ENCODE results near the gene OR1L1. TPM values are rescaled to one million over a fixed set of nuclear protein-coding genes. Genes with fewer than 3 reads are reported as not detected.

Gene OR1L1
- total RNA-seq, result not detected
- long read RNA-seq, donor 1, result 0 reads
- long read RNA-seq, donor 2, result 0 reads

DNA sequence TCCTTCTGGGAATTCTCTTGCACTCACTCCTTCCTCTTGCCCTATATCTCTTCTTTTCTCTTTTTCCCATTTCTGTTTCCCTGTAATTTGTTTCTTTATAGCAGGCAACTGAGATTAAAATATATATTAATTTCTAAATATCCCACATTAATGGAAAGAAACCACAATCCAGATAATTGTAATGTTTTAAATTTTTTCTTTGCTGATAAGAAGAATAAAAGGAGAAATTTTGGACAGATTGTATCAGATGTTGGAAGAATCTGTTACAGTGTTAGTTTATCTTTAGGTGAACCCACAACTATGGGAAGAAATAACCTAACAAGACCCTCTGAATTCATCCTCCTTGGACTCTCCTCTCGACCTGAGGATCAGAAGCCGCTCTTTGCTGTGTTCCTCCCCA is at the start of gene OR1L1:
OR1L1 (plus strand) TSS at position 301 of the 400 bp plus-strand sequence; CDS start at position 301, 0 bp downstream.
- Histone ChIP-seq H3K36me3 (ENCODE audit: low read depth) (no peaks in the 10 kb centered on the region), H3K9me3 (no peaks in the 10 kb centered on the region), H3K4me3 (no peak within 1 kb of the TSS), H3K4me1 (ENCODE audit: low read depth) (no peaks in the 10 kb centered on the region)
- intact Hi-C loops (cut with DNase I, micrococcal nuclease), result no loop called here
- no peak for ATAC-seq
- TF ChIP-seq, protein P1, sequence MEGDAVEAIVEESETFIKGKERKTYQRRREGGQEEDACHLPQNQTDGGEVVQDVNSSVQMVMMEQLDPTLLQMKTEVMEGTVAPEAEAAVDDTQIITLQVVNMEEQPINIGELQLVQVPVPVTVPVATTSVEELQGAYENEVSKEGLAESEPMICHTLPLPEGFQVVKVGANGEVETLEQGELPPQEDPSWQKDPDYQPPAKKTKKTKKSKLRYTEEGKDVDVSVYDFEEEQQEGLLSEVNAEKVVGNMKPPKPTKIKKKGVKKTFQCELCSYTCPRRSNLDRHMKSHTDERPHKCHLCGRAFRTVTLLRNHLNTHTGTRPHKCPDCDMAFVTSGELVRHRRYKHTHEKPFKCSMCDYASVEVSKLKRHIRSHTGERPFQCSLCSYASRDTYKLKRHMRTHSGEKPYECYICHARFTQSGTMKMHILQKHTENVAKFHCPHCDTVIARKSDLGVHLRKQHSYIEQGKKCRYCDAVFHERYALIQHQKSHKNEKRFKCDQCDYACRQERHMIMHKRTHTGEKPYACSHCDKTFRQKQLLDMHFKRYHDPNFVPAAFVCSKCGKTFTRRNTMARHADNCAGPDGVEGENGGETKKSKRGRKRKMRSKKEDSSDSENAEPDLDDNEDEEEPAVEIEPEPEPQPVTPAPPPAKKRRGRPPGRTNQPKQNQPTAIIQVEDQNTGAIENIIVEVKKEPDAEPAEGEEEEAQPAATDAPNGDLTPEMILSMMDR (IDR thresholded peaks at IDR 0.05), result no peak
- DNase-seq, result no peak

- ATAC-seq (no peak), DNase-seq (no peak)
- intact Hi-C loops (cut with DNase I, micrococcal nuclease), result no loop called here
- Histone ChIP-seq H3K36me3 (ENCODE audit: low read depth) (no peaks in the 10 kb centered on the region), H3K9me3 (no peaks in the 10 kb centered on the region), H3K4me1 (ENCODE audit: low read depth) (no peaks in the 10 kb centered on the region), H3K4me3 (no peak within 1 kb of the TSS)
- TF ChIP-seq, protein P1 (IDR thresholded peaks at IDR 0.05), result no peak
Measured at GRCh38 chr9:122614362-122614761, 47.2 kb upstream of the OR1L1 start, which contains the start of gene OR1Q1. TSS of gene OR1Q1 (plus strand) at chr9:122614738. CDS start at chr9:122614738, 0 bp downstream.

DNA sequence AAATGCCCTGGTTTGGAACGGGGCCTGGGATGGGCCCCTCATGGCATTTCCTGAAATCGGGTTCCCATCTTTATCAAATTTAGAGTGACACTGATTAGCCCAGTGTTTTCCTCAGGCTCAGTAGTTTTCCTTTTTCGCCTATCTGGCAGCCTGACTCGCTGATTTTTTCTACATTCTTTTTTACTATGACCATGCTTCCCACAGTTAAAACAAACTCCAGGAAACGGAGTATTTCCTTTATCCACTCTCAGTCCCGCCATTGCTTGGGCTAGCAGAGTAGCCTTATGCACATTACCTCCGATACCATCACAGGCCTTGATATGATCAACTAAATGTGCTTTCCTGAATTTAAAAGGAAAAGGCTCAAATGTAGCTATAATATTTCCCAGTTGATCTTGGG is 41.5 kb upstream of the OR1L1 start:
- intact Hi-C loops (cut with DNase I, micrococcal nuclease), result no loop called here
- TF ChIP-seq, protein P1 (IDR thresholded peaks at IDR 0.05), result no peak
- no peak for DNase-seq
- no peak for ATAC-seq
- Histone ChIP-seq H3K9me3 (no peaks in the 10 kb centered on the region), H3K4me1 (ENCODE audit: low read depth) (no peaks in the 10 kb centered on the region), H3K36me3 (ENCODE audit: low read depth) (no peaks in the 10 kb centered on the region), H3K4me3 (no peak overlapping the region)

GRCh38 chr9:122642226-122642625 is 19.3 kb upstream of the OR1L1 start:
- no peak overlapping the region for H3K4me3 ChIP-seq
- intact Hi-C loops (cut with DNase I, micrococcal nuclease), result no loop called here
- TF ChIP-seq, protein P1 (IDR thresholded peaks at IDR 0.05), result no peak
- no peaks in the 10 kb centered on the region for H3K4me1 ChIP-seq (ENCODE audit: low read depth)
- no peaks in the 10 kb centered on the region for H3K36me3 ChIP-seq (ENCODE audit: low read depth)
- no peak for DNase-seq
- no peaks in the 10 kb centered on the region for H3K9me3 ChIP-seq
- no peak for ATAC-seq

- no peaks in the 10 kb centered on the region for H3K4me1 ChIP-seq (ENCODE audit: low read depth)
- no peak overlapping the region for H3K4me3 ChIP-seq
- no peak for DNase-seq
- ATAC-seq, result no peak
- no peaks in the 10 kb centered on the region for H3K36me3 ChIP-seq (ENCODE audit: low read depth)
- H3K9me3 ChIP-seq, result no peaks in the 10 kb centered on the region
- intact Hi-C loops (cut with DNase I, micrococcal nuclease), result no loop called here
- TF ChIP-seq, protein P1 (IDR thresholded peaks at IDR 0.05), result no peak
Measured at GRCh38 chr9:122656378-122656777, 5.1 kb upstream of the OR1L1 start.

GRCh38 chr9:122657527-122657926 is 4.0 kb upstream of the OR1L1 start, which contains the start of gene OR1B1:
TSS of gene OR1B1 (minus strand) at chr9:122657627.
- Histone ChIP-seq H3K9me3 (no peaks in the 10 kb centered on the region), H3K4me1 (ENCODE audit: low read depth) (no peaks in the 10 kb centered on the region), H3K36me3 (ENCODE audit: low read depth) (no peaks in the 10 kb centered on the region), H3K4me3 (no peak within 1 kb of the TSS)
- intact Hi-C loops (cut with DNase I, micrococcal nuclease), result no loop called here
- DNase-seq (no peak), ATAC-seq (no peak)
- TF ChIP-seq, protein P1 (IDR thresholded peaks at IDR 0.05), result no peak

Measured in mucosa of descending colon (tissue), 3 donors.